HG02852 (cell line): ENCODE results near the gene AZU1.
"Not testable (repeated sequence)": the region's sequence is repeated elsewhere in the genome, so short reads cannot be mapped to it uniquely, and the experiment has no call there.

ENCODE experiments used
- ATAC-seq: cut with Tn5 transposase; IDR thresholded peaks from one replicate; pipeline ENCODE4 v1.9.1; 2021; ENCODE audit warnings: mild to moderate bottlenecking, moderate library complexity; ENCODE audit not compliant: unreplicated experiment

AZU1 gene

DNA sequence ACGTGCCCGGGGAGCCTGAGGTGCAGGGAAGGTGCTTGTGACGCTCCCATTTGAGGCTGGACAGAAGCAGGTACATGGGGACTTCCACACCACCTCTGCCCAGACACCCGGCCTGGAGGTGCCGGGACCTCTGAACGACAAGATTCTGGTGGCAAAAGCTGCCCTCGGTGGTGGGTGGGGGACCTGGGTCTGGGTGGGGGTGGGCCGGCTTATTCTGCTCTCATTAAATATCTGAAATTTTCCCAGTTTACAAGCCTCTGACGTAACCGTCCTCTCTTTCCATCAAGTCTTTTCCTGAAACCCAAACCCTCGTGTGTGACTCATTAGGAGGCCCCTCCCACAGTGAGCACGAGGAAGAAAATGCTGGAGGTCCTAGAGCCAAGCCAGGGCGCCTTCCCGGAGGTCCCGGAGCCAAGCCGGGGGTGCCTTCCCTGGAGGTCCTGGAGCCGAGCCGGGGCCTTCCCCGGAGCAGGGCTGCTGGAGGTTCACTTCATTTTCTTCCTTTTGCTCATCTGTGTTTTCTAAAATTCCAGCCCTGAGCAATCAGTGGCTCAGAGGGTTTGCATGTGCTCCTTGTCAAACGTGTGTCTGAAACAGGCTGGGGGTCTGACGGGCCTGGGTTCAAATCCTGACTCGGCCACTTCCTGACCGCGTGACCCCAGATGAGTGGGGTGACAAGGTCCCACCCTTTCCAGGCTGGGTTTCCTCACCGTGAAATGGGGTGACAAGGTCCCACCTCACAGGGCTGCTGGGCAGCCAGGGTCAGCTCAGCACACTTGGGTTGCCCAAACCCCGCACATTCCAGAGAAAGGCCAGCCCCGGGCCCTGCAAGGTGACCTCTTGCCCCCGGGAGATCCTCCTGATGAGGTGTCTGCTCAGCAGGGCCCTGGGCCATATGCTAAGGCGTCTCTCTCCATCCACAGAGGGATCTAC lies 41.9 kb downstream of the AZU1 start:
- ATAC-seq = no peak

DNA sequence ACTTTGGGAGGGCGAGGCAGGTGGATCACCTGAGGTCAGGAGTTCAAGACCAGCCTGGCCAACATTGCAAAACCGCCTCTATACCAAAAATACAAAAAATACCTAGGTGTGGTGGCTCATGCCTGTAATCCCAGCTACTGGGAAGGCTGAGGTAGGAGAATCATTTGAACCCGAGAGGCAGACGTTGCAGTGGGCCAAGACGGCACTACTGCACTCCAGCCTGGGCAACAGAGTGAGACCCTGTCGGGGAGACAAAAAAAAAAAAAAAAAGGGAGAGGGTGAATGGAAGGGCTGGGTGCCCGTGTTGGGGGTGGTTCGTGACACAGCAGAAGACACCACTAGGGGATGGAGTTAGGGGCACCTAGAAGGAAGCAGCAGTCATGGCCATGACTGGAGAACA lies 42.7 kb downstream of the AZU1 start:
- no peak for ATAC-seq

DNA sequence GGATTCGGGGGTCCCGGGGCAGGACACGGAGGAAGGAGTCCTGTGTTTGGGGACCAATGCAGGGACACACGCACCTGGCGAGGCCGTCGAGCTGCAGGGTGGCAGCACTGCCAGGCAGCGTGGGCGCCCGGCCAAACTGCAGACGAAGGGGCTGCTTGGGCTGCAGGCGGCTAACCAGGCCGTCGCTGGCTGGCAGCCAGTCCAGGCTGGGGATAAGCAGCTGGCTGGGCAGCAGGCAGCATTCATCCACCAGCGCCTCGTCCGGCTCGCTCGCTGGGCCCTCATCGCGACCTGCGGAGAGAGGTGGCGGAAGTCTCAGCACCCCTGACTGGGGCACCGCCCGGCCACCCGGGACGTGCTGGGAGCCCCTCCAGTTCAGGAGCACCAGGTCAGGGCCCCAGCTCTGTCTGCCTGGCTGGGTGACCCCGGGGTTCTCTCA lies 43.3 kb downstream of the AZU1 start:
- ATAC-seq = no peak

DNA sequence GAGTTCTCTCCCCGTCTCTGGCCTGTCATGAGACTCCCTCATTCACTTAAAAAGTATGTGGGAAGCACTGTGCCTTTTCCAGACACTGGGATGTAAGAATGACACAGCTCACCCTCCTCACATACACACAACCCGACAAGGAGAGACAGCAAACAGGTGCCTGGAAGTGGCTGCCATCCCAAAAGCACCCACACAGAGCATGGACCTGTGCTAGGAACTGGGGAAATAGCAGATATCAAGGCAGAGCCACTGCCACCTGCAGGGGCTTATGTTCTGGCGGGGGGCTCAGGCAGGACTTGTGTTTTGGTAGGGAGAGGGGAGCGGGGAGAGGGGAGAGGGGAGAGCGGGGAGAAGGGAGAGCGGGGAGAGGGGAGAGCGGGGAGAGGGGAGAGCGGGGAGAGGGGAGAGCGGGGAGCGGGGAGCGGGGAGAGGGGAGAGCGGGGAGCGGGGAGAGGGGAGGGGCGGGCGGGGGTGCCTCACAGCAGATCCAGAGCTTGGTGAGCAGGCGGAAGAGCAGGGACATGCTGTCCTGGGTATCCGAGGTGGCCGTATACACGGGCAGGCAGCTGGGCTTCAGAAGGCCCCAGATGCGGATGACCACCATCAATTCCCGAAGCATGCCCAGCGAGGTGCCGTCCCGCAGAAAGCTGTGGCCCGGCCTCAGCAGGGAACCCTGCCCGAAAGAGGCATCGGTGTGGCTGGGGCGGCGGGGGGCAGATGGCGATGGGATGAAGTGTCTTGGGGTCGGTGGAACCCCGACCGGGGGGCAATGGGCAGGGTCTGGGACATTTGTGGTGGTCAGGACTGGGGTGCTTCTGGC lies 44.0 kb downstream of the AZU1 start:
- ATAC-seq = no peak

DNA sequence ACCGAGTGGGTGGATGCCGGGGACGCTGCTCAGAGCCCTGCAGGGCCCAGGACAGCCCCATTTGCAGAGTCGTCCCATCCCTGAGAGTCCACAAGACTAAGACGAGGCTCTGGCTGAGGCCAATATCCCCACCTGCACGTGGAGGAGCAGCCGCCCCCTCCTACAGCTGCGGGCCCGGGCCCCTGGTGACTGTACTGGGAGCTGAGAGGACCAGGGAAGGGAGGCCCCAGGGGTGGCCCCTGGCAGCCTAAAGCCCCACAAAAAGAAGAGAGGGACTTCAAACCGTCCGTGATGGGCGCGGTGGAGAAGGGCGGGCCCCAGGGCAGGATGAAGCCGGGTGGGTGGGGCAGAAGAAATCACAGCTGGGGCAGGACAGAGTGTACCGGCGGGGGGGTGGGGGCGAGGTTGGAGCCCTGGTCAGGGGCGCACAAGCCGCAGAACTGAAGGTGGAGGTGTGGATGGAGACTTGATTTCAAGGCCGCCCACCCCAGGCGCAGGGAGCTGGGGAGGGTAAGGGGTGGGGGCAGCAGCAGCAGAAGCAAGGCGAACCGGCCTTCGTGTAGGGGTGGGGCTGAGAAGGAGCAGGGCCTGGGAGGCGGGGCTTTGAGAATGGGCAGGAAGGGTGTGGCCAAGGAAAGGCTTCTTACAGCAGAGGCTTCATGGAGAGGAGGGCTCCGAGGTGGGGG lies 44.8 kb downstream of the AZU1 start:
- ATAC-seq = no peak

DNA sequence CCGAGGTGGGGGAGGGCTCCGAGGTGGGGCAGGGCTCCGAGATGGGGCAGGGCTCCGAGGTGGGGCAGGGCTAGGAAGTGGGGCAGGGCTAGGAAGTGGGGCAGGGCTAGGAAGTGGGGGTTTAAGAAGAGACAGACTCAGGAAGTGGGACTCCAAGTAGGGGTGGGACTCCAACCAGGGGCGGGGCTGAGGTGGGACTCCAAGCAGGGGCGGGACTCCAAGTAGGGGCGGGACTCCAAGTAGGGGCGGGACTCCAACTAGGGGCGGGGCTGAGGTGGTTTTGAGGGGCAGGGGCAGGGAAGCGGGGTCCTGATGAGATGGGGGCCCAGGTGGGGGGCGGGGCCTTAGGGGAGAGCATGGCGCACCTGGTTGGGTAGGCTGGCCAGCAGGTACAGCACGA lies 45.4 kb downstream of the AZU1 start:
- ATAC-seq = no peak

DNA sequence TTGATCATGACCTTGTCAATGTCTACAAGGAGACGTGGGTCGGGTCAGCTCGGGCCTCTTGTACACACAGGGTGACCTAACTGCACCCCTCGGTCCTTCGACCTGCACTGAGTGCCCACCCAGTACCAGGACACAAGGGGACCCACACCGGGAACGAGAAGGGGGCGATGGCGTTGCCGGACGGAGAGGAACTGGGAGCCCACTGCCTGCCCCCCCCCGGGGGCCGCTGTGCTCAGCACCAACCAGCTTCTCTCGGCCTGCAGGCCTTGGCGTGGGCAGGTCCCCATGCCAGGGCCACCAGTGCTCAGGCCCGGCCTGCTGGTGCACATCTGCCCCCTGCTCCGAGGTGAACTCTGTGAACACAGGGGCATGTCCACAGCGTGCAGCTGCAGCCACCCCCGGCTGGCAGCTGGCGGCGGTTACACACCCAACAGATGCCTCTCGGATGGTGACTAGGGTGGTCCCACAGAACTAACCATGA lies 46.0 kb downstream of the AZU1 start:
- no peak for ATAC-seq

DNA sequence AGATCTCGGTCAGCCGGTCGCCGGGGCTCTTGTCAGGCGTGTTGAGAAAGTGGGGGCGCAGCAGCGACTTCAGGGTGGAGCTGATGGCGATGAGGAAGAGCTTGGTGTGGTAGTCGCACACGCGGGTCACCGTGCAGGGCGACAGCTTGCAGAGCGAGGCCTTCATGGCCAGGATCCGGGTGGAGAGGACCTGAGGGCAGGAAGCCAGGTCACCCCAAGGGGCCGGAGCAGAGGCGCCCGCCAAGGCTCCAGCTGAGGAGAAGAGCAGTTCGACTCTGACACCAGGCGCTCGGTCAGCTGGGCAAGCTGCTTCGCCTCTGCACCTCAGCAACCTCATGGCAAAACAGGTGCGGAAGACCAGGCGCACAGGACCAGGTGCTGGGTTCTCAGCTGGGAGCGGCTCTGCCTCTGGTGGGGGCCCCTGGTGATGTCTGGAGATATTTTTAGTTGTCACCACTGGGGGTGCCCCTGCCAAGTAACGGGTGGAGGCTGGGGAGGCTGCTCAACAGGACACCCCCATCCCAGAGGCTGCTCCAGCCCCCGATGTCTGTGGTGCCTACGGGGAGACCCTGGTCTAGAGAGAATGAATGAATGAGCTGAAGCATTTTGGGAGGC lies 47.7 kb downstream of the AZU1 start:
- no peak for ATAC-seq

DNA sequence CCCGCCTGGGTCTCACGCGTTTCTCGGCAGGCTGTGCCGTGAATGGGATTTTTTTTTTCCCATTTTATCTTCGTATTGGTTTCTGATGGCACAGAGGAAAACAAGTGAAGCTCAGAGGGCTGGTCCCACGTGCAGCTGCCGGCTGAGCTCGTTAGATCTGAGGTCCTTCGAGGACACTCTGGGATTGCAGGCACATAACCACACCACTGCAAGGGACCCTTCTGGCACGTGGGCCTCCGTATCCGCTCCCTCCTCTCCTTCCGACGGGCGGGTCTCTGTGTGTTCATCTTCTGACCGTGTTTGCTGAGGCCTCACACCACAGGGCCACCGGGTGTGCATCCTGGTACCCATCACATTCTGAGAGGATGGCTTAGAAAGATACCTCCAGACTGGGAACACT lies 48.5 kb downstream of the AZU1 start:
- no peak for ATAC-seq

DNA sequence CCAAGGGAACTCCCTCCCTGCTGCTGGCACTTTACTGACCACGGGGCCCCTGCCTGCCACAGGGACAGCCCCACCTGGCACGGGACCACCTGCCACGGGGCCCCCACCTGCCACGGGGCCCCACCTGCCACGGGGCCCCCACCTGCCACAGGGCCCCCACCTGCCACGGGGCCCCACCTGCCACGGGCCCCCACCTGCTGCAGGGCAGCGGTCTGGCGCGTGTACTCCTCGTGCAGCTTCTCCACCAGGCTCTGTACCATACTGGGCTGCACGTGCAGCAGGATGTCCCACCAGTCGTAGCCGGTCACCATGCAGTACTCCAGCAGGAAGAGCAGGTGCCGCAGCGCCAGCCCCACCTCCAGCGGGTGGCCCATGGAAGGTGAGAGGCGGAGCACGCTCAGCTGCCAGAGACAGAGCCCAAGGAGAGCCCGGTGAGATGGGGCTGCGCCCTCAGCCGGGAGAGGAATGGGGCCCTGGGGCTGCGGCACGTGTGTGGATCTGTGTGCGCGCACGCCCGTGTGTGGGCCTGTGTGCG lies 49.2 kb downstream of the AZU1 start:
- ATAC-seq = no peak

DNA sequence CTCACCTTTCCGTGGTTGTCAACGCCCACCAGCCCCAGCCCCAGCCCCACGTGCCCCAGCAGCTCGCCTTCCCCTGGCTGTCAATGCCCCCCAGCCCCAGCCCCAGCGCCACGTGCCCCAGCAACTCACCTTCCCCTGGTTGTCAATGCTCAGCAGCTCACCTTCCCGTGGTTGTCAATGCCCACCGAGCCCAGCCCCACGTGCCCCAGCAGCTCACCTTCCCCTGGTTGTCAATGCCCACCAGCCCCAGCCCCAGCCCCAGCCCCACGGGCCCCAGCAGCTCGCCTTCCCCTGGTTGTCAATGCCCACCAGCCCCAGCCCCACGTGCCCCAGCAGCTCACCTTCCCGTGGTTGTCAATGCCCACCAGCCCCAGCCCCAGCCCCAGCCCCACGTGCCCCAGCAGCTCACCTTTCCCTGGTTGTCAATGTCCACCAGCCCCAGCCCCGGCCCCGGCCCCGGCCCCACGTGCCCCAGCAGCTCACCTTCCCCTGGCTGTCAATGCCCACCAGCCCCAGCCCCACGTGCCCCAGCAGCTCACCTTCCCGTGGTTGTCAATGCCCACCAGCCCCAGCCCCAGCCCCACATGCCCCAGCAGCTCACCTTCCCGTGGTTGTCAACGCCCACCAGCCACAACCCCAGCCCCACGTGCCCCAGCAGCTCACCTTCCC lies 50.5 kb downstream of the AZU1 start:
- not testable (repeated sequence) for ATAC-seq

DNA sequence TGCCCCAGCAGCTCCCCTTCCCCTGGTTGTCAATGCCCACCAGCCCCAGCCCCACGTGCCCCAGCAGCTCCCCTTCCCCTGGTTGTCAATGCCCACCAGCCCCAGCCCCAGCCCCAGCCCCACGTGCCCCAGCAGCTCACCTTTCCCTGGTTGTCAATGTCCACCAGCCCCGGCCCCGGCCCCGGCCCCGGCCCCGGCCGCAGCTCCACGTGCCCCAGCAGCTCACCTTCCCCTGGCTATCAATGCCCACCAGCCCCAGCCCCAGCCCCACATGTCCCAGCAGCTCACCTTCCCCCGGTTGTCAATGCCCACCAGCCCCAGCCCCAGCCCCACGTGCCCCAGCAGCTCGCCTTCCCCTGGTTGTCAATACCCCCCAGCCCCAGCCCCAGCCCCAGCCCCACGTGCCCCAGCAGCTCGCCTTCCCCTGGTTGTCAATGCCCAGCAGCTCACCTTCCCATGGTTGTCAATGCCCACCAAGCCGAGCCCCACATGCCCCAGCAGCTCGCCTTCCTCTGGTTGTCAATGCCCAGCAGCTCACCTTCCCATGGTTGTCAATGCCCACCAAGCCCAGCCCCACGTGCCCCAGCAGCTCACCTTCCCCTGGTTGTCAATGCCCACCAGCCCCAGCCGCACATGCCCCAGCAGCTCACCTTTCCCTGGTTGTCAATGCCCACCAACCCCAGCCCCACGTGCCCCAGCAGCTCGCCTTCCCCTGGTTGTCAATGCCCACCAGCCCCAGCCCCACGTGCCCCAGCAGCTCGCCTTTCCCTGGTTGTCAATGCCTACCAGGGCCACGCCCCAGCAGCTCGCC lies 51.3 kb downstream of the AZU1 start:
- ATAC-seq = not testable (repeated sequence)

DNA sequence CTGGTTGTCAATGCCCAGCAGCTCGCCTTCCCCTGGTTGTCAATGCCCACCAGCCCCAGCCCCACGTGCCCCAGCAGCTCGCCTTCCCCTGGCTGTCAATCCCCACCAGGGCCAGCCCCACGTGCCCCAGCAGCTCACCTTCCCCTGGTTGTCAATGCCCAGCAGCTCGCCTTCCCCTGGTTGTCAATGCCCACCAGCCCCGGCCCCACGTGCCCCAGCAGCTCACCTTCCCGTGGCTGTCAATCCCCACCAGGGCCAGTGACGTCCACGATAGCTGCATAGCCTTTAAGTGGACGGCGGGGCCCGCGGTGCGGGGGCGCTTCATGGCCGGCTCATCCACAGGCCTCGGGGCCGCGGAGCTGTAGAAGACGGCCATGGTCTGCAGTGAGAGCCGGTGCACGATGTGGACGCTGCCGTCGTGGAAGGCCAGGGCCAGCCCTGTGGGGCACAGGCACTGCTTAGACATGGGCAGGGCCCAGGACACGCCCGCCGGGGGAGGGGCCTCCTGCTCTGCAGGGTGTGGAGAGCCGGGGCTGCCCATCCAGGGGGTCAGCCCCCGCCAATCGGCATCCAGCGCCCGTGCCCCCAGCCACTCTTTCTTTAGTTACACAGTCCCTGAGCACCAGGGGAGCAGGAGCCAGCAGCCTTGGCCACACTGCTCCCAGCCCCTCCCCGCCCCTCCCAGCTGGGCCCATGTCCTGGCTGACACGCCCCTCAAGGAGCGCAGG lies 52.2 kb downstream of the AZU1 start:
- no peak for ATAC-seq
